ENCODE results near the gene IGHMBP2.

The IGHMBP2 gene

GRCh38 chr11:68890490-68891231 is 13.0 kb upstream of the IGHMBP2 start:
- FAIRE-seq, result no peak
- TF ChIP-seq CTCF (IDR thresholded peaks at IDR 0.05; ENCODE audit: insufficient read depth, missing control alignments), result no peak
- no peak for DNase-seq (ENCODE audit: insufficient read length, low spot score)

GRCh38 chr11:68891351-68891948 is 12.2 kb upstream of the IGHMBP2 start:
- no peak for TF ChIP-seq CTCF (IDR thresholded peaks at IDR 0.05; ENCODE audit: insufficient read depth, missing control alignments)
- no peak for FAIRE-seq
- DNase-seq (ENCODE audit: insufficient read length, low spot score), result no peak

DNA sequence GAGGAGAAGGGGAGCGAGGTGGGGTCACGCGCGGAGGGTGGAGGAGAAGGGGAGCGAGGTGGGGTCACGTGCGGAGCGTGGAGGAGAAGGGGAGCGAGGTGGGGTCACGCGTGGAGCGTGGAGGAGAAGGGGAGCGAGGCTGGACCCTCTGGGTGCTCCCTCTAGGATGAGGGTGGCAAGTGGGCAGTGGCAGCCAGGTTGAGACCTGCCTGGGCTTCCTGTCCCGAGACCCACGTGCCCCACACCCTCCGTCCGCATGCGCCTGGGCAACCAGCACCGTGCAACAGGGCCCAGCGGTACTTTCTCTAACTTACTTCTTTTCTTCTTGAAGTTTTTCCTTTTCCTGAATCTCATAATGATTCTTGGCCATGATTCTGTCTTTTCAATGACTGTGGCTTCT is 11.1 kb upstream of the IGHMBP2 start:
- FAIRE-seq (no peak), DNase-seq (ENCODE audit: insufficient read length, low spot score) (no peak)
- TF ChIP-seq CTCF (IDR thresholded peaks at IDR 0.05; ENCODE audit: insufficient read depth, missing control alignments), result no peak

DNA sequence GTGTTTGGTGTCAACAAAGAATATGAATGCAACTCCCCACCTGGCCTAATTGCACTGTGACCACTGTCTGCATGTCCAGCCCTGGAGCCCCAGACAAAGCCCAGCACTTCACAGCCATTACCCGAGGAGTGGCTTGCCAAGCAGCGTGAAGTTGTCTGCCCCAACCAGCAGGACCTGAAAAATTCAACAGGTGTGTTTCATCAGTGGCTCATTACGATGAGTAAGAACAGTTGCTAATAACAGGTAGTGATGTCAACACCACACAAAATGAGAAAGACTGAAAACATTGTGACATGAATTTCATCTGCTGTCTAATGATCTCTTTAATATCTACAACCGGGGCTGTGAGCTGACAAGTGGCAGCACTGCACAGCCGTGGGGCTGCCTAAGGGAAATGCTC is 10.4 kb upstream of the IGHMBP2 start:
- DNase-seq (ENCODE audit: insufficient read length, low spot score) (no peak), FAIRE-seq (no peak)
- no peak for TF ChIP-seq CTCF (IDR thresholded peaks at IDR 0.05; ENCODE audit: insufficient read depth, missing control alignments)

DNA sequence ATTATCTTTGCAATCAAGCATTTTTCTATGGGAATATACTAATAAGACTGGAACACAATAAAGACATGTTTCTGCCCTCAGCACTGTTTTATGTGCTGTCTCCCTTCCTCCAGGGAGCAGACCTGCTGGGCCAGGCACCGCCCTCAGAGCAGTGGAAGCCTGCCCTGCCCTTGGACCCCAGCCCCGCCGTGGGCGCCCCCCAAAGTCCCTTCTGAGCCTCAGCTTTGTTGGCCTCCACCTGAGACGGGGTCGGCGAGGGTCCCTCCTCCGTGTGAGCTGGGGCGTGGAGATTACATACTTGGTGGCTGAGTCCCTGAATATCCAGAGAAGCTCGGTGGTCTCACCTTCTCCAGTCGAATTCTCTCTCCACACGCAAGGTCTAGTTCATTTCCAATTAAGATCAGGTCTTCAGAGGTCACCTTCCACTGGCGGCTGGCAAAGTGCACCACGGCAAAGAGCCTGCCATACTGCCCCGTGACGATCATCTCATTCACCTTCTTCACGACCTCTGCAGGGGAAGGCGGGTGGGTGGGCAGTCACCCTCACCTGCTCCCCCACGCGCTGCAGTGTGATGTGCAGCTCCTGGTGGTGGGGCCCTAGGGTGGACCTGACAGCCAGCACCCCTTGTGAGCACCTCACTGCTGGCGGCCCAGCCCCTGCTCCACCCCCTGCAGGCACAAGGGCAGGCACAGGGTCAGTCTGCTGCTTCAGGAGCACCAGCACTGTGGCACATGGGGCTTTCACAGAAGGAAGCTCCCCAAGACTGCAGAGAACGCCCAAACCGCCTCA is 7.3 kb upstream of the IGHMBP2 start:
- TF ChIP-seq CTCF (IDR thresholded peaks at IDR 0.05; ENCODE audit: insufficient read depth, missing control alignments), result no peak
- no peak for DNase-seq (ENCODE audit: insufficient read length, low spot score)
- FAIRE-seq, result no peak

GRCh38 chr11:68897441-68897840 is 6.2 kb upstream of the IGHMBP2 start:
- DNase-seq (ENCODE audit: insufficient read length, low spot score), result no peak
- no peak for FAIRE-seq
- no peak for TF ChIP-seq CTCF (IDR thresholded peaks at IDR 0.05; ENCODE audit: insufficient read depth, missing control alignments)

Measured in D721Med (cell line).